CD4-positive, CD25-positive, alpha-beta regulatory T cell (primary cell): ENCODE measurements around the gene CKAP4. TPM values are rescaled to one million over a fixed set of nuclear protein-coding genes. Genes with fewer than 3 reads are reported as not detected.

Experiments
- ATAC-seq, 2 donors: fragments of 150-1000 bp; cut with Tn5 transposase; one replicate each; pipeline ENCODE4 v1.10.0; 2021; ENCODE audit warnings: low read depth in 2 of 2, moderate number of reproducible peaks in 2 of 2, moderate library complexity in 1 of 2
- DNase-seq, 3 donors: peaks; one replicate each; pipeline versions ENCODE4 v3.0.0 to v3.0.0-alpha.2; 2012 to 2022; ENCODE audit warnings: mixed read lengths in 1 of 3
- H3K27ac ChIP-seq: one replicate; pipeline ENCODE4 v1.7.0; 2013; ENCODE audit warnings: mild to moderate bottlenecking, low read length; ENCODE audit not compliant: insufficient read depth, poor library complexity, severe bottlenecking
- H3K27me3 ChIP-seq: one replicate; pipeline ENCODE4 v1.7.0; 2013; ENCODE audit warnings: low read length; ENCODE audit not compliant: control insufficient read depth, insufficient read depth
- H3K36me3 ChIP-seq: one replicate; pipeline ENCODE4 v1.7.0; 2013; ENCODE audit warnings: mild to moderate bottlenecking, low read length, moderate library complexity; ENCODE audit not compliant: control insufficient read depth, insufficient read depth
- H3K4me1 ChIP-seq: 2 replicates; pipeline ENCODE4 v1.7.0; 2013; ENCODE audit warnings: mild to moderate bottlenecking, low read length; ENCODE audit not compliant: insufficient read depth, control insufficient read depth, poor library complexity, severe bottlenecking
- H3K4me3 ChIP-seq: one replicate; pipeline ENCODE4 v1.7.0; 2013; ENCODE audit warnings: low read depth, mild to moderate bottlenecking, low read length, moderate library complexity
- H3K9me3 ChIP-seq, 2 experiments: 1 replicate in 1 of 2; 2 replicates in 1 of 2; pipeline ENCODE4 v1.7.0; 2013; ENCODE audit warnings: low read length in 2 of 2, mild to moderate bottlenecking in 1 of 2, moderate library complexity in 1 of 2; ENCODE audit not compliant: control insufficient read depth in 2 of 2
- H3K27ac Mint-ChIP-seq, 3 donors: one replicate each; pipeline ENCODE4 v1.8.0; 2020 to 2022; ENCODE audit warnings: mild to moderate bottlenecking in 3 of 3, mixed read lengths in 3 of 3, moderate library complexity in 2 of 3
- H3K27me3 Mint-ChIP-seq: one replicate; pipeline ENCODE4 v1.8.0; 2022; ENCODE audit warnings: mild to moderate bottlenecking, mixed read lengths
- H3K36me3 Mint-ChIP-seq: one replicate; pipeline ENCODE4 v1.8.0; 2020; ENCODE audit warnings: mixed read lengths
- H3K4me1 Mint-ChIP-seq, 4 donors: one replicate each; pipeline ENCODE4 v1.8.0; 2020 to 2022; ENCODE audit warnings: mixed read lengths in 4 of 4, mild to moderate bottlenecking in 1 of 4
- H3K4me3 Mint-ChIP-seq, 4 donors: one replicate each; pipeline ENCODE4 v1.8.0; 2020 to 2022; ENCODE audit warnings: mild to moderate bottlenecking in 4 of 4, mixed read lengths in 4 of 4, moderate library complexity in 3 of 4
- H3K9me3 Mint-ChIP-seq, 7 donors: one replicate each; pipeline ENCODE4 v1.8.0; 2020 to 2022; ENCODE audit warnings: mixed read lengths in 7 of 7, mild to moderate bottlenecking in 3 of 7, moderate library complexity in 2 of 7
- polyA plus RNA-seq, 4 donors: library from polyadenylated mRNA; unstranded; fragments of 300-500 nt; fragmentation: Illumina TruSeq; gene quantifications; one replicate each; pipeline ENCODE4 v1.2.3, GENCODE V29; 2021
- total RNA-seq: library from RNA; stranded (reverse); gene quantifications from one replicate; pipeline ENCODE4 v1.2.3, GENCODE V29; 2022

CKAP4 gene
- total and polyA plus RNA-seq, 5 donors from 2014 or later = 3.4 to 6.0 (median 4.3) TPM

DNA sequence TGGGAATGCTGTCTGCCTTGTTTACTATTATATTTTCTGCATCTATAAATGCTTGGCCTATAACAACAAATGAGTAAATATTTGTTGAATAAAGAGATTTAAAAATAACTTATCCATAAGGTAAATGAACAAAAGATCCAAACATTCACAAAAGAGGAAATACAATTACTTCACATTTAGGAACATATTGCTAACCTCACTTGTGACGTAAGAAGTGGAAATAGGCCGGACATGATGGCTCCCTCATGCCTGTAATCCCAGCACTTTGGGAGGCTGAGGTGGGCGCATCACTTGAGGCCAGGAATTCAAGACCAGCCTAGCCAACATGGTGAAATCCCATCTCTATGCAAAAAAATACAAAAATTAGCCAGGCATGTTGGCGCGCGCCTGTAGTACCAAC is 25.7 kb upstream of the CKAP4 start:
- Mint-ChIP-seq H3K27me3 (peaks cover 4% of the 10 kb centered on the region), H3K27ac (no peak overlapping the region), H3K4me3 (no peak overlapping the region), H3K4me1 (no peaks in the 10 kb centered on the region), H3K9me3 (peaks cover 0 to 3% (median 0%) of the 10 kb centered on the region in 7 donors), H3K36me3 (no peaks in the 10 kb centered on the region)
- no peak overlapping the region for H3K4me3 ChIP-seq
- H3K4me1 ChIP-seq = no peaks in the 10 kb centered on the region
- no peak for DNase-seq
- H3K9me3 ChIP-seq = no peaks in the 10 kb centered on the region
- H3K27ac ChIP-seq = no peak overlapping the region
- H3K27me3 ChIP-seq = no peaks in the 10 kb centered on the region
- H3K36me3 ChIP-seq = no peaks in the 10 kb centered on the region
- no peak for ATAC-seq

DNA sequence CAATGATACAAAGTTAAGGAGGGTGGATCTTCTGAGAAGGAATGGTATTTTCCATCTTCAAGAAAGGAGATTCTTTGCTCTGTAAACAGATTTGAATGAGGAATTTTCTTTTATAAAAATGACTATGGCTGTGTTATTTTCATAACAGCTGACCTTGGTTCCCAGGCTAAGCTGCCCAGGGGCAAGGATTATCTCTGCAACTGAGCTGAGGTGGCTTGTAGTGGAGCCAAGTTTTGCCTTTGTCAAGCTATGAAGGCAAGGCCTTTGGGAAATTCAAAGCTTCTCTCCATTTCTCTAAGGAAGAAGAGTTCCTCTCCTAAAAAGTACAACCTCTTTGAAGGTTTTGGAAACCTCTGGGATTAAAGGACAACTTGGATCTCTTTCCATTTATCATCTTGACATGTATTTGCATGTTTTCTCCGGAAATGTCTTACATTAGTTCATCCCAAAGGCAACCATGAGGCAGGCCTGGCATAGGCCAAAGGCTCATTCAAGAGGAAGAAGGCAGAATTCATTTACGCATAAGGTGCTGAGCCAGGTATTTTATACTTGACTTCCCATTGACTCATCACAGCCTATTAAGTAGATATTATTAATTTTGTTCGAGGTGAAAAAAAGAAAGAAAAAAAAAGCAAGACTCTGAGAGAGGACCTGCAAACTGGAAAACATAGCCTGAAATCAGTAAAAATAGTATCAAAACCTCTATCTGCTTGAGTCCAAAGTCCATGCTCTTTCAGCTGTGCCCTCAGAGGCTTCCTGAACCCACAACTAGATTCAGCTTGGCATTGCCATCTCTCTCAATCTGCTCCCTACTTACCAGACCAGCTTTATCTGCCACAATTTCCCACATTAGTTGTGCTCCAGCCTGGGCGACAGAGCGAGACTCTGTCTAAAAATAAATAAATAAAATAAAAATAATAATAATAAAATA is 24.0 kb upstream of the CKAP4 start:
- Histone ChIP-seq H3K4me1 (no peaks in the 10 kb centered on the region), H3K9me3 (no peaks in the 10 kb centered on the region), H3K27me3 (no peaks in the 10 kb centered on the region), H3K27ac (no peak overlapping the region), H3K4me3 (no peak overlapping the region), H3K36me3 (no peaks in the 10 kb centered on the region)
- H3K4me3 Mint-ChIP-seq = no peak overlapping the region
- ATAC-seq (no peak), DNase-seq (no peak)
- H3K4me1 Mint-ChIP-seq = peaks cover 0 to 6% (median 2%) of the 10 kb centered on the region in 4 donors
- H3K9me3 Mint-ChIP-seq = peaks cover 0 to 1% (median 0%) of the 10 kb centered on the region in 7 donors
- H3K27me3 Mint-ChIP-seq = peaks cover 4% of the 10 kb centered on the region
- no peak overlapping the region for H3K27ac Mint-ChIP-seq
- no peaks in the 10 kb centered on the region for H3K36me3 Mint-ChIP-seq

DNA sequence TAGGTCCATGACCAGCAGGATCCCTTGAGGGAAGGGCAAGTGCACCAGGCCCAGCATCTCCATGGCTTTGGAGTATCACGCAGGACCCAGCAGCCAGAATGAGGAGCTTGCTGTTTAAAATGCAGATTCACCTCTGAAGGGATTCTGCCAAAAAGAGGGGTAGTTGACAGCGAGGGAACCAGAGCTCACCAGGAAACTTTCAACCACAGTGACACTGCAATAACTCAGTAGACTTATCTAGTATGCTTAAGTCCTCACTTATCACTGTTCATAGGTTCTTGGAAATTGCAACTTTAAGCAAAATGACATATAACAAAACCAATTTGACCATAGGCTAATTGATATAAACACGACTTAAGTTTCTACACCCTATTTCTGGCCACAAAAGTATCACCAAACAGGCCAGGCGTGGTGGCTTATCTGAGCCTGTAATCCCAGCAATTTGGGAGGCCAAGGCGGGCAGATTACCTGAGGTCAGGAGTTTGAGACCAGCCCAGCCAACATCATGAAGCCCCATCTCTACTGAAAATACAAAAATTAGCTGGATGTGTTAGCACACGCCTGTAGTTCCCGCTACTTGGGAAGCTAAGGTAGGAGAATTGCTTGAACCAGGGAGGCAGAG is 21.4 kb upstream of the CKAP4 start:
- Mint-ChIP-seq H3K4me3 (no peak overlapping the region), H3K36me3 (no peaks in the 10 kb centered on the region), H3K9me3 (peaks cover 0 to 1% (median 0%) of the 10 kb centered on the region in 7 donors), H3K4me1 (peaks cover 0 to 6% (median 2%) of the 10 kb centered on the region in 4 donors), H3K27me3 (peaks cover 10% of the 10 kb centered on the region), H3K27ac (no peak overlapping the region)
- DNase-seq = no peak
- Histone ChIP-seq H3K27ac (no peak overlapping the region), H3K27me3 (no peaks in the 10 kb centered on the region), H3K4me3 (no peak overlapping the region), H3K4me1 (no peaks in the 10 kb centered on the region), H3K36me3 (no peaks in the 10 kb centered on the region), H3K9me3 (no peaks in the 10 kb centered on the region)
- ATAC-seq = no peak

DNA sequence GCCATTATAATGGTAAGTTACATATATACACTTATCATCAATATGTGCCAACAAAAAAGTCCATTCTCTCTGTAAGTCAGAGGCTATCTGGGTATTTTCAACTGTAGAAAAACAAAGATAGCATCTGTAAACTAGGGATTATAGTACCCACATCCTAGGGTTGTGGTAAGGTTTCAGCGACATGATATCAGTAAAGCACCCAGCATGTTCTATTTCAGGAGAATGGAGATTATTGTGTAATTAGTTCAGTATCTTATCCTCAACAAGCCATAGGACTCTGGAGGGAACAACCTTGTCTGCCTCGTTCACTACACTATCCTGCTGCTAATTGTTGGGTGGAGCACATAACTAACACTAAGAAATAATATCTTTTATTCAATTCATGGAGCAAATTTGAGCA is 19.7 kb upstream of the CKAP4 start:
- ATAC-seq = no peak

DNA sequence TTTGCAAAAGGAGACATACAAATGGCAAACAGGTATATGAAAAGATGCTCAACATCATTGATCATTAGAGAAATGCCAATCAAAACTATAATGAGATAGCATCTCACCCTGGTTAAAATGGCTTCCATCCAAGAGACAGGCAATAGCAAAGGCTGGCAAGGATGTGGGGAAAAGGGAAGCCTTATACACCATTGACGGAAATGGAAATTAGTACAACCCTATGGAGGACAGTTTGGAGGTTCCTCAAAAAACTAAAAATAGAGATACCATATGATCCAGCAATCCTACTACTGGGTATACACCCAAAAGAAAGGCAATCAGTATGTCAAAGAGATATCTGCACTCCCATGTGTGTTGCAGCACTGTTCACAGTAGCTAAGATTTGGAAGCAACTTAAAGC is 17.3 kb upstream of the CKAP4 start:
- Histone ChIP-seq H3K9me3 (no peaks in the 10 kb centered on the region), H3K36me3 (no peaks in the 10 kb centered on the region), H3K27ac (no peak overlapping the region), H3K4me1 (no peaks in the 10 kb centered on the region), H3K27me3 (no peaks in the 10 kb centered on the region), H3K4me3 (no peak overlapping the region)
- H3K27me3 Mint-ChIP-seq = peaks cover 11% of the 10 kb centered on the region
- ATAC-seq = no peak
- H3K36me3 Mint-ChIP-seq = no peaks in the 10 kb centered on the region
- peak overlapping the region in 1 of 3 donors; percentile 9 for H3K27ac Mint-ChIP-seq
- no peak for DNase-seq
- no peak overlapping the region for H3K4me3 Mint-ChIP-seq
- H3K9me3 Mint-ChIP-seq = peaks cover 0 to 2% (median 0%) of the 10 kb centered on the region in 7 donors
- peaks cover 0 to 6% (median 2%) of the 10 kb centered on the region in 4 donors for H3K4me1 Mint-ChIP-seq

More for the DNA sequence above, 19.7 kb upstream of the CKAP4 start:
- no peak overlapping the region for H3K27ac Mint-ChIP-seq
- H3K4me3 ChIP-seq = no peak overlapping the region
- H3K27me3 ChIP-seq = no peaks in the 10 kb centered on the region
- no peak for DNase-seq
- H3K4me3 Mint-ChIP-seq = no peak overlapping the region
- peaks cover 0 to 6% (median 2%) of the 10 kb centered on the region in 4 donors for H3K4me1 Mint-ChIP-seq
- H3K27ac ChIP-seq = no peak overlapping the region
- no peaks in the 10 kb centered on the region for H3K36me3 ChIP-seq
- no peaks in the 10 kb centered on the region for H3K36me3 Mint-ChIP-seq
- H3K9me3 ChIP-seq = no peaks in the 10 kb centered on the region
- peaks cover 0 to 1% (median 0%) of the 10 kb centered on the region in 7 donors for H3K9me3 Mint-ChIP-seq
- no peaks in the 10 kb centered on the region for H3K4me1 ChIP-seq
- peaks cover 10% of the 10 kb centered on the region for H3K27me3 Mint-ChIP-seq

DNA sequence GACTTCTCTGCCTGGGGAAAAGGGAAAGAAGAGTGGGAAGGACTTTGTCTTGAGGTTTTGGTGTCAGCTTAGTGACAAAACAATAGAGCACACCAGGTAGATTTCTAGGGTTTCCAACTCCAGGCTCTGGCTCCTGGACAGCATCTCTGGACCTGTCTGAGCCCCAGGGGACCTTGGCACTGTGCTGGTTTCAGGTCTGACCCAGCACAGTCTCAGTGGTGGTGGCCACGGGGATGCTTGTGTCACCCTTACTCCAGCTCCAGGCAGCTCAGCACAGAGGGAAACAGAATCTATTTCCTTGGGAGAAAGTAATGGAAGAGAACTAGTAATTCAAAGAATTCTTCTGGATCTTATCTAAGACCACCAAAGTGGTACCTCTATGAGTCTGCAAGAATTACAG is 11.1 kb upstream of the CKAP4 start:
- Mint-ChIP-seq H3K4me1 (no peaks in the 10 kb centered on the region), H3K9me3 (peaks cover 0 to 2% (median 0%) of the 10 kb centered on the region in 7 donors), H3K27ac (no peak overlapping the region), H3K36me3 (no peaks in the 10 kb centered on the region), H3K27me3 (peaks cover 5% of the 10 kb centered on the region), H3K4me3 (no peak overlapping the region)
- H3K4me1 ChIP-seq = no peaks in the 10 kb centered on the region
- no peaks in the 10 kb centered on the region for H3K9me3 ChIP-seq
- H3K27me3 ChIP-seq = peaks cover 2% of the 10 kb centered on the region
- no peak for DNase-seq
- H3K36me3 ChIP-seq = no peaks in the 10 kb centered on the region
- H3K27ac ChIP-seq = no peak overlapping the region
- H3K4me3 ChIP-seq = no peak overlapping the region
- no peak for ATAC-seq

DNA sequence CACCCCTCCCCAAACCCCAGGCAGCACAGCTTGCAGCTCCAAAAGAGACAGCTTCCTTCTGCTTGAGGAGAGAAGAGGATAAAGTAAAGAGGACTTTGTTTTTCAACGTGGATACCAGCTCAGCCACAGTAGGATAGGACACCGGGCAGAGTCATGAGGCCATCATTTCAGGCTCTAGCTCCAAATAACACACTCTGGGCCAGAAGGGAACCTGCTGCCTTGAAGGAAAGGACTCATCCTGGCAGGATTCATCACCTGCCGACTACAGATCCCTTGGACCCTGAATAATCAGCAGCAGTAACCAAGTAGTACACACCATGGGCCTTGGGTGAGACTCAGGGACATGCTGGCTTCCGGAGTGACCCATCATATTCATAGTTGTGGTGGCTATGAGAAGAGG is 10.4 kb upstream of the CKAP4 start:
- peaks cover 0 to 2% (median 0%) of the 10 kb centered on the region in 7 donors for H3K9me3 Mint-ChIP-seq
- Histone ChIP-seq H3K4me1 (no peaks in the 10 kb centered on the region), H3K27me3 (peaks cover 2% of the 10 kb centered on the region), H3K27ac (no peak overlapping the region), H3K9me3 (no peaks in the 10 kb centered on the region), H3K36me3 (no peaks in the 10 kb centered on the region), H3K4me3 (no peak overlapping the region)
- H3K36me3 Mint-ChIP-seq = no peaks in the 10 kb centered on the region
- no peak overlapping the region for H3K27ac Mint-ChIP-seq
- ATAC-seq = no peak
- H3K4me3 Mint-ChIP-seq = no peak overlapping the region
- no peaks in the 10 kb centered on the region for H3K4me1 Mint-ChIP-seq
- peaks cover 5% of the 10 kb centered on the region for H3K27me3 Mint-ChIP-seq
- DNase-seq = no peak
